ENCODE results near the gene ANKRD33B. TPM values are rescaled to one million over a fixed set of nuclear protein-coding genes. Genes with fewer than 3 reads are reported as not detected.
A peak's percentile ranks its signal among the peaks of the same experiment; 100 is the strongest.
"Not testable (repeated sequence)": the region's sequence is repeated elsewhere in the genome, so short reads cannot be mapped to it uniquely, and the experiment has no call there.

ANKRD33B gene
- total RNA-seq, 1 experiment from 2014 or later: 0.46 TPM

- DNase-seq (ENCODE audit: low read depth): no peak
Observed at GRCh38 chr5:10536931-10537579, 26.8 kb upstream of the ANKRD33B start.

- DNase-seq (ENCODE audit: low read depth): no peak
Observed at GRCh38 chr5:10537624-10538023, 26.2 kb upstream of the ANKRD33B start.

GRCh38 chr5:10538103-10538788 lies 25.6 kb upstream of the ANKRD33B start:
- DNase-seq (ENCODE audit: low read depth): no peak

GRCh38 chr5:10538789-10539686 lies 24.8 kb upstream of the ANKRD33B start:
- no peak for DNase-seq (ENCODE audit: low read depth)

GRCh38 chr5:10539687-10539998 lies 24.2 kb upstream of the ANKRD33B start:
- DNase-seq (ENCODE audit: low read depth): no peak

GRCh38 chr5:10540036-10540544 lies 23.8 kb upstream of the ANKRD33B start:
- DNase-seq (ENCODE audit: low read depth): no peak

GRCh38 chr5:10540951-10541646 lies 22.8 kb upstream of the ANKRD33B start:
- DNase-seq (ENCODE audit: low read depth): no peak

- DNase-seq (ENCODE audit: low read depth): no peak
Observed at GRCh38 chr5:10542055-10542550, 21.8 kb upstream of the ANKRD33B start.

GRCh38 chr5:10543585-10544040 lies 20.3 kb upstream of the ANKRD33B start:
- DNase-seq (ENCODE audit: low read depth): no peak

- DNase-seq (ENCODE audit: low read depth): no peak
Observed at GRCh38 chr5:10545084-10545483, 18.8 kb upstream of the ANKRD33B start.

- no peak for DNase-seq (ENCODE audit: low read depth)
Observed at GRCh38 chr5:10546186-10546585, 17.7 kb upstream of the ANKRD33B start.

- DNase-seq (ENCODE audit: low read depth): no peak
Observed at GRCh38 chr5:10548418-10549122, 15.3 kb upstream of the ANKRD33B start.

GRCh38 chr5:10549123-10549514 lies 14.8 kb upstream of the ANKRD33B start:
- not testable (repeated sequence) for DNase-seq (ENCODE audit: low read depth)

GRCh38 chr5:10550222-10550995 lies 13.5 kb upstream of the ANKRD33B start:
- DNase-seq (ENCODE audit: low read depth): no peak

- no peak for DNase-seq (ENCODE audit: low read depth)
Observed at GRCh38 chr5:10551782-10552138, 12.1 kb upstream of the ANKRD33B start.

GRCh38 chr5:10552183-10553143 lies 11.4 kb upstream of the ANKRD33B start:
- DNase-seq (ENCODE audit: low read depth): peak; percentile 23

- DNase-seq (ENCODE audit: low read depth): no peak
Observed at GRCh38 chr5:10553476-10553875, 10.4 kb upstream of the ANKRD33B start.

- DNase-seq (ENCODE audit: low read depth): peak; percentile 78
Observed at GRCh38 chr5:10555277-10555684, 8.6 kb upstream of the ANKRD33B start.
